8988T (cell line): ENCODE data around the gene PTGES3L.
"Not testable (repeated sequence)": the region's sequence is repeated elsewhere in the genome, so short reads cannot be mapped to it uniquely, and the experiment has no call there.

ENCODE experiments used
- DNase-seq: peaks from one replicate; pipeline ENCODE4 v3.0.0; 2011

PTGES3L gene

GRCh38 chr17:43014020-43014648 lies 34.3 kb upstream of the PTGES3L start:
- no peak for DNase-seq

- no peak for DNase-seq
Measured at GRCh38 chr17:43013296-43013695, 33.4 kb upstream of the PTGES3L start.

- DNase-seq: no peak
Measured at GRCh38 chr17:43011728-43012472, 32.0 kb upstream of the PTGES3L start.

- no peak for DNase-seq
Measured at GRCh38 chr17:43010667-43011308, 30.9 kb upstream of the PTGES3L start.

GRCh38 chr17:43006639-43007551 lies 27.0 kb upstream of the PTGES3L start, which contains the start of gene IFI35:
Gene IFI35, plus strand, starts transcription at chr17:43006784. Its CDS starts 164 bp downstream, at chr17:43006948.
- DNase-seq: no peak

GRCh38 chr17:43003542-43004172 lies 23.8 kb upstream of the PTGES3L start:
- DNase-seq: no peak

GRCh38 chr17:43000894-43001293 lies 21.0 kb upstream of the PTGES3L start:
- not testable (repeated sequence) for DNase-seq

- DNase-seq: no peak
Measured at GRCh38 chr17:42999003-42999525, 19.2 kb upstream of the PTGES3L start.

- DNase-seq: peak; percentile 53
Measured at GRCh38 chr17:42997984-42998938, 18.4 kb upstream of the PTGES3L start, which contains the start of gene RPL27. Gene RPL27, plus strand, starts transcription at chr17:42998419. Its CDS starts 332 bp downstream, at chr17:42998751.

GRCh38 chr17:42997390-42997983 lies 17.6 kb upstream of the PTGES3L start:
- DNase-seq: no peak

GRCh38 chr17:42993913-42994312 lies 14.0 kb upstream of the PTGES3L start:
- DNase-seq: not testable (repeated sequence)

GRCh38 chr17:42992872-42993271 lies 13.0 kb upstream of the PTGES3L start:
- DNase-seq: no peak

- no peak for DNase-seq
Measured at GRCh38 chr17:42991471-42991870, 11.6 kb upstream of the PTGES3L start.

- no peak for DNase-seq
Measured at GRCh38 chr17:42989726-42990652, 10.1 kb upstream of the PTGES3L start.

- no peak for DNase-seq
Measured at GRCh38 chr17:42989141-42989540, 9.3 kb upstream of the PTGES3L start.

GRCh38 chr17:42985225-42985624 lies 5.3 kb upstream of the PTGES3L start:
- DNase-seq: no peak

- DNase-seq: no peak
Measured at GRCh38 chr17:42982266-42982665, 2.4 kb upstream of the PTGES3L start.

- DNase-seq: peak; percentile 33
Measured at GRCh38 chr17:42980766-42981397, 1.0 kb upstream of the PTGES3L start.
